Adrenal gland (tissue), 5 donors: Measurements from ENCODE around the gene LDLRAD2.

Experiments
- CTCF ChIP-seq, 6 experiments: fragments of 450-650 bp in 4 of 6; fragments of 200-600 bp in 2 of 6; sonication (generic) in 1 of 6; IDR thresholded peaks; 1 replicate in 5 of 6; 2 replicates in 1 of 6; pipeline versions ENCODE4 v1.5.1 to v1.8.0; 2016 to 2021; ENCODE audit warnings: antibody characterized with exemption in 6 of 6, mild to moderate bottlenecking in 2 of 6, moderate library complexity in 1 of 6
- POLR2A ChIP-seq, 2 donors: fragments of 450-650 bp; IDR thresholded peaks; one replicate each; pipeline ENCODE4 v1.6.1; 2017; ENCODE audit warnings: antibody characterized with exemption in 2 of 2, mild to moderate bottlenecking in 2 of 2, moderate library complexity in 1 of 2
- donor health status: DM: no; HTN: no; CAD: no.

DNA sequence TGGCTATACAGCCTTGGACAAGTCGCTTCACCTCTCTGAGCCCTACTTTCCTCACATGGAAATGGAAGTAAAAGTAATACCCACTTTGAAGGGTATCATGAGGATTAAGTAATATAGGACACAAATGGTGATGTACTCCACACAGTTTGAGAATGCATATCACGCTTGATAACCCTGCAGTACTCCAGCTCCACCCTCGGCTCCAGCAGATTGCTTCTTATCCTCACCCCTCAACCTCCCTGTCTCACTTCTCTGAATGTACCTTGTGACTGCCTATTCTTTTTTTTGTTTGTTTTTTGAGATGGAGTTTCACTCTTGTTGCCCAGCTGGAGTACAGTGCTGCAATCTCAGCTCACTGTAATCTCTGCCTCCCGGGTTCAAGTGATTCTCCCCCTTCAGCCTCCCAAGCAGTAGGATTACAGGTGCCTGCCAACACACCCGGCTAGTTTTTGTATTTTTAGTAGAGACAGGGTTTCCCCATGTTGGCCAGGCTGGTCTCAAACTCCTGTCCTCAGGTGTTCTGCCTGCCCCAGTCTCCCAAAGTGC, 55.5 kb downstream of the LDLRAD2 start:
- no peak for TF ChIP-seq POLR2A (IDR thresholded peaks at IDR 0.05)
- TF ChIP-seq CTCF (IDR thresholded peaks at IDR 0.05), result no peak
